NCI-H345 treated with DMSO at 0.1 percent for 48 hours (cell line): Measurements from ENCODE around the gene CMSS1.

Experiments used
- DNase-seq: peaks from one replicate; lab custom pipeline; 2025; ENCODE audit not compliant: unreplicated experiment; lab: John Stamatoyannopoulos, UW

The CMSS1 gene

GRCh38 chr3:100125161-100125938 is 307.7 kb downstream of the CMSS1 start:
- no peak for DNase-seq

- DNase-seq, result no peak
Observed at GRCh38 chr3:100127792-100128191, 310.1 kb downstream of the CMSS1 start.

GRCh38 chr3:100128565-100128964 is 310.9 kb downstream of the CMSS1 start:
- no peak for DNase-seq

- no peak for DNase-seq
Observed at GRCh38 chr3:100129941-100130340, 312.3 kb downstream of the CMSS1 start.

- no peak for DNase-seq
Observed at GRCh38 chr3:100131241-100131640, 313.6 kb downstream of the CMSS1 start.

GRCh38 chr3:100136921-100137320 is 319.3 kb downstream of the CMSS1 start:
- no peak for DNase-seq

GRCh38 chr3:100140976-100141375 is 323.3 kb downstream of the CMSS1 start:
- no peak for DNase-seq

- no peak for DNase-seq
Observed at GRCh38 chr3:100141586-100141985, 323.9 kb downstream of the CMSS1 start.

GRCh38 chr3:100144255-100144866 is 326.7 kb downstream of the CMSS1 start:
- no peak for DNase-seq

GRCh38 chr3:100149130-100149529 is 331.5 kb downstream of the CMSS1 start:
- DNase-seq, result no peak

- no peak for DNase-seq
Observed at GRCh38 chr3:100149713-100150415, 332.2 kb downstream of the CMSS1 start.

- DNase-seq, result no peak
Observed at GRCh38 chr3:100150473-100150872, 332.8 kb downstream of the CMSS1 start.

GRCh38 chr3:100151024-100151707 is 333.5 kb downstream of the CMSS1 start:
- DNase-seq, result no peak

- no peak for DNase-seq
Observed at GRCh38 chr3:100154171-100154570, 336.5 kb downstream of the CMSS1 start.

GRCh38 chr3:100155128-100155527 is 337.5 kb downstream of the CMSS1 start:
- no peak for DNase-seq

GRCh38 chr3:100155590-100155989 is 337.9 kb downstream of the CMSS1 start:
- DNase-seq, result no peak

GRCh38 chr3:100157685-100158084 is 340.0 kb downstream of the CMSS1 start:
- no peak for DNase-seq

- no peak for DNase-seq
Observed at GRCh38 chr3:100158918-100159330, 341.3 kb downstream of the CMSS1 start.

- no peak for DNase-seq
Observed at GRCh38 chr3:100159331-100160153, 341.9 kb downstream of the CMSS1 start.

GRCh38 chr3:100160521-100160920 is 342.9 kb downstream of the CMSS1 start:
- DNase-seq, result no peak

- DNase-seq, result no peak
Observed at GRCh38 chr3:100163787-100164186, 346.1 kb downstream of the CMSS1 start.
